Body of pancreas (tissue), 4 donors: ENCODE results near the gene CASKIN2.

ENCODE experiments used
- CTCF ChIP-seq, 7 experiments: fragments of 450-650 bp in 4 of 7; fragments of 200-600 bp in 3 of 7; sonication (generic) in 3 of 7; IDR thresholded peaks; one replicate each; pipeline ENCODE4 v1.5.1; 2016 to 2019; ENCODE audit warnings: antibody characterized with exemption in 7 of 7
- POLR2A ChIP-seq, 3 donors: fragments of 450-650 bp; IDR thresholded peaks; one replicate each; pipeline ENCODE4 v1.6.1; 2016; ENCODE audit warnings: antibody characterized with exemption in 3 of 3, mild to moderate bottlenecking in 2 of 3

- no peak for TF ChIP-seq CTCF (IDR thresholded peaks at IDR 0.05)
- TF ChIP-seq POLR2A (IDR thresholded peaks at IDR 0.05) = no peak
These were observed 20.5 kb upstream of the CASKIN2 start for GRCh38 chr17:75535871-75536270.
